HG03575 (cell line): ENCODE data around the gene SLC30A1.

Experiments used
- ATAC-seq: cut with Tn5 transposase; IDR thresholded peaks from one replicate; pipeline ENCODE4 v1.9.1; 2021; ENCODE audit not compliant: unreplicated experiment, insufficient number of reproducible peaks, low FRiP score; ENCODE audit errors: extremely low read depth

Gene SLC30A1

GRCh38 chr1:211532088-211532444 is 46.9 kb downstream of the SLC30A1 start:
- no peak for ATAC-seq

DNA sequence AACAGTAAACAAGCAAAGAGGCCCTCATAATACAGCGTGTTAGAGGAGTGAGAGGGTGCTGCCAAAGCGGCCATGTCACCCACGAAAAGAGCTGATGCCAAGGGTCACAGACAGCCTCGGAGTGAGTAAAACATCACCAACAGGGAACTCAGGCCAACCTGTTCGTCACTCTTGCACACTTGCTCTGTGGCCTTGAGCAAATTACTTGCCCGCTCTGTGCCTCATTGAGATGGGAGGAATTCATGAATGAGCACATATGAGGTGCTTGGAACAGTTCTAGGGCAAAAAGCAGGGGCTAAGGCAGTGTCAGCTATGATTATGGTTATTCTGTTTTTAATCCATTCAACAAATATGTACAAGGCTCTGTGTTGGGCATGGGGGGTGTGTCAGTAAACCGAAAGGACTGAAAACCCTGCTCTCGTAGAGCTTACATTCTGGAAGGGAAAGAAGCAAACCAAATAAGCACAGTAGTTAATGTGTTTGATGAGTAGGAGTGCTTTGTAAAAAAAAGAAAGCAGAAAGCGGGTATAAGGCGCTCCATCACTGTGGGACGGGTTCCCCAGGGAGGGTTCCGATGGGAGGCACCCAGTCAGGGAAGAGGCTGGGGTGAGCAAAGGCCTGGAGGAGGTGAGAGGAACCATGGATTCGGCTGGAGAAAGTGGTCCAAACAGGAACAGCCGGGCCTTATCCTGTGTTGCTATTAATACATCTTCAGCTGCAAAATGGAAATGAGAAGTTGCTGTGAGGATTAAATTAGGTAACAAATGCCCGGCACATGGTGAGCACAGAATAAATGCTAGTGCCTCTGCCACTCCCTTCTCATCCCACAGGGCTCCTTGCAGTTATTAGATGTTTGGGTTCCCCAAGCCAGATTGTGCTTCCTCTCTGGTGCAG is 47.5 kb downstream of the SLC30A1 start:
- no peak for ATAC-seq

GRCh38 chr1:211530102-211530501 is 48.9 kb downstream of the SLC30A1 start:
- no peak for ATAC-seq

DNA sequence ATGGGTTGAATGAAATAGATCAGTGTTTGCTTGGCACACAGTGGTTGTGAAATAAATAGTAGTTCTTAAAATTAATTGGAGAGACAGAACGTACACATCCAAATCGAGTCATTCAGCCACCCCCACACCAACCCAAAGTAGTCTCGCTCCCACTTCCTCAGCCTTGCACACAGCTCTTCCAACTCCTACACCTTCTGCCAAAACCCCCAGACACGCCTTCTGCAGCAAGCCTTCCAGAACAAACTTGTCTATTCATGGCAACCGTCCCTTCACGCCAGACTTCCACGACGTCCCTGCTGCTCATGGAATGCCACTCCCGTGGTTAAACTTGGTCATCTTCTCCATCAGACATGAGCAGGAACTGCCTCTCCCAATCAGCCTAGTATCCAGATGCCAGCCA is 49.5 kb downstream of the SLC30A1 start:
- ATAC-seq: no peak

DNA sequence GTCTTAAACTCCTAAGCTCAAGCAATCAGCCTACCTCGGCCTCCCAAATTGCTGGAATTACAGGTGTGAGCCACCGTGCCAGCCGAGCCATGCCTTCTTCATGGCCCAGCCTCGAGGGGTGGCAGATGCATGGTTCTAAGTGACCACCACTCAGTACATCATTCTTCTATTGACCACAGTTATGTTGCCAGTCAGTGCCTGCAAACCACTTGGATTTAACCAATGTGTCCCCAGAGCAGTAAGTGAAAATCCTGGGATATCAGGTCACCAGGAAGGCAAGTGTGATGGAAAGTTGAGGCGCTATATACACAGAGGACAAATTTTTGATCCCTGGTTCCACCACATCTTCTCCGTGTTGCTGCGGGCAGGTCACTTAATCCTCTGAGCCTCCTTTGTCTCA is 50.0 kb downstream of the SLC30A1 start:
- no peak for ATAC-seq

- ATAC-seq: no peak
Measured at GRCh38 chr1:211527888-211528287, 51.1 kb downstream of the SLC30A1 start.

GRCh38 chr1:211527006-211527405 is 52.0 kb downstream of the SLC30A1 start:
- ATAC-seq: peak; percentile 86

GRCh38 chr1:211526101-211526500 is 52.9 kb downstream of the SLC30A1 start:
- ATAC-seq: no peak

DNA sequence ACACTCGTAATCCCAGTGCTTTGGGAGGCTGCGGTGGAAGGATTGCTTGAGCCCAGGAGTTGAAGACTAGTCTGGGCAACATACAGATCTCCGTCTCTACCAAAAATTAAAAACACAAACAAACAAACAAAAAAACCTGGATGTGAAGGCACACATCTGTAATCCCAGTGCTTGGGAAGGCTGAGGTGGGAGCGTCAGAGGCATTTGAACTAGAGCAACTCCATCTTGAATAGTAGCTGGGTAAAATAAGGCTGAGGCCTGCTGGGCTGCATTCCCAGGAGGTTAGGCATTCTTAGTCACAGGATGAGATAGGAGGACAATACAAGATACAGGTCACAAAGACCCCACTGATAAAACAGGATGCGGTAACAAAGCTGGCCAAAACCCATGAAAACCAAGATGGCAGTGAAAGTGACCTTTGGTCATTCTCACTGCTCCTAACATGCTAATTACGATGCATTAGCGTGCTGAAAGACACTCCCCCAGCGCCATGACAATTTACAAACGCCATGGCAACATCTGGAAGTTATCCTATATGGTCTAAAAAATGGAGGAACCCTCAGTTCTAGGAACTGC is 53.8 kb downstream of the SLC30A1 start:
- no peak for ATAC-seq

DNA sequence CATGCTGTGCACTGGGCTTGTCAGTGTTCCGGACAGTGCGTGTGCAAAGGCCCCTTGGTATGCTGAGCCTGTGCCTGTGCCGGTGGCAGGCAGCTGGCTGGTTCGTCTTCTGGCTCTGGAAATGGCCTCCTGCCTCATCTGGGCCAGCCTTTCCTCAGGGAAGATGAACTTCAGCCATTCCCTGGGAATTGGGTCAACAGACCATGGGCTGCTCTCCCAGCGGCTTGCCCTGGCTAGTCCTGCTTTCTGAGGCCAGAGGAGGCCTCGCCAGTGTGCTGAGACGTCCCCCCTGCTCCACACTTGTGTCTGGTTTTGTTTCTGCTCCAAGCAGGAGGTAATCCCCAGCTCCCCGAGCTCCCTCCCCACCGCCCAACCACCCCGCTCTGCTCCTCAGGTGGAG is 54.4 kb downstream of the SLC30A1 start:
- no peak for ATAC-seq

GRCh38 chr1:211522804-211523203 is 56.2 kb downstream of the SLC30A1 start:
- ATAC-seq: no peak
